Activated CD4-positive, alpha-beta T cell treated with anti-CD3 and anti-CD28 coated beads, Interleukin-2, amount 10 ng/mL, durations not matched to agents 7 days and 5 days (primary cell): ENCODE measurements around the gene GABRE. TPM values are rescaled to one million over a fixed set of nuclear protein-coding genes. Genes with fewer than 3 reads are reported as not detected.

Experiments
- CTCF ChIA-PET: fragments of 350-600 bp; sonication (Branson Sonifier 250); formaldehyde crosslinking; loops from one replicate; lab custom pipeline; 2021; ENCODE audit warnings: antibody characterized with exemption; lab: Charles Lee
- POLR2A ChIA-PET: fragments of 350-600 bp; sonication (Branson Sonifier 250); formaldehyde crosslinking; loops from one replicate; lab custom pipeline; 2021; ENCODE audit warnings: antibody characterized with exemption; lab: Charles Lee
- DNase-seq: peaks from one replicate; pipeline ENCODE4 v3.0.0-alpha.2; 2020
- H3K27ac Mint-ChIP-seq: one replicate; pipeline ENCODE4 v1.8.0; 2021; ENCODE audit warnings: mild to moderate bottlenecking, moderate library complexity, mixed read lengths
- H3K27me3 Mint-ChIP-seq: one replicate; pipeline ENCODE4 v1.8.0; 2021; ENCODE audit warnings: mixed read lengths
- H3K36me3 Mint-ChIP-seq: one replicate; pipeline ENCODE4 v1.8.0; 2021; ENCODE audit warnings: low read depth, mixed read lengths
- H3K4me1 Mint-ChIP-seq: one replicate; pipeline ENCODE4 v1.8.0; 2021; ENCODE audit warnings: mixed read lengths
- H3K4me3 Mint-ChIP-seq: one replicate; pipeline ENCODE4 v1.8.0; 2021; ENCODE audit warnings: mild to moderate bottlenecking, moderate library complexity, mixed read lengths
- H3K9me3 Mint-ChIP-seq: one replicate; pipeline ENCODE4 v1.8.0; 2021; ENCODE audit warnings: mixed read lengths
- total RNA-seq, 2 experiments: library from RNA; stranded (reverse); gene quantifications; one replicate each; pipeline ENCODE4 v1.2.3, GENCODE V29; 2021

Gene GABRE
- total RNA-seq, 2 experiments from 2014 or later, result not detected

GRCh38 chrX:151982222-151982621, 7.7 kb upstream of the GABRE start:
- H3K9me3 Mint-ChIP-seq, result no peaks in the 10 kb centered on the region
- no peaks in the 10 kb centered on the region for H3K4me1 Mint-ChIP-seq
- H3K4me3 Mint-ChIP-seq, result no peak overlapping the region
- ChIA-PET POLR2A (no interaction called here), CTCF (no interaction called here)
- H3K27me3 Mint-ChIP-seq, result no peaks in the 10 kb centered on the region
- no peak overlapping the region for H3K27ac Mint-ChIP-seq
- H3K36me3 Mint-ChIP-seq, result no peaks in the 10 kb centered on the region
- DNase-seq, result no peak

- H3K36me3 Mint-ChIP-seq, result no peaks in the 10 kb centered on the region
- CTCF ChIA-PET, result no interaction called here
- no peak for DNase-seq
- H3K4me3 Mint-ChIP-seq, result no peak overlapping the region
- POLR2A ChIA-PET, result no interaction called here
- no peaks in the 10 kb centered on the region for H3K27me3 Mint-ChIP-seq
- H3K4me1 Mint-ChIP-seq, result no peaks in the 10 kb centered on the region
- H3K27ac Mint-ChIP-seq, result no peak overlapping the region
- H3K9me3 Mint-ChIP-seq, result no peaks in the 10 kb centered on the region
These were observed 6.7 kb upstream of the GABRE start for GRCh38 chrX:151981129-151981528.

- no peaks in the 10 kb centered on the region for H3K36me3 Mint-ChIP-seq
- CTCF ChIA-PET, result interaction anchor here (0.6 kb wide), 1 partner anchor 22 kb away, joined by 3 read pairs; no protein-coding TSS in a partner anchor
- POLR2A ChIA-PET, result no interaction called here
- no peak overlapping the region for H3K4me3 Mint-ChIP-seq
- H3K4me1 Mint-ChIP-seq, result no peaks in the 10 kb centered on the region
- H3K27ac Mint-ChIP-seq, result no peak overlapping the region
- no peak for DNase-seq
- peaks cover 18% of the 10 kb centered on the region for H3K27me3 Mint-ChIP-seq
- H3K9me3 Mint-ChIP-seq, result no peaks in the 10 kb centered on the region
These were observed 3.4 kb upstream of the GABRE start for GRCh38 chrX:151977923-151978322.

- DNase-seq, result no peak
- no peaks in the 10 kb centered on the region for H3K9me3 Mint-ChIP-seq
- H3K27me3 Mint-ChIP-seq, result peaks cover 18% of the 10 kb centered on the region
- ChIA-PET POLR2A (no interaction called here), CTCF (no interaction called here)
- H3K4me1 Mint-ChIP-seq, result no peaks in the 10 kb centered on the region
- no peak overlapping the region for H3K4me3 Mint-ChIP-seq
- H3K27ac Mint-ChIP-seq, result no peak overlapping the region
- no peaks in the 10 kb centered on the region for H3K36me3 Mint-ChIP-seq
These were observed 2.5 kb upstream of the GABRE start for GRCh38 chrX:151977009-151977408.

GRCh38 chrX:151975736-151976275, 1.3 kb upstream of the GABRE start:
- Mint-ChIP-seq H3K4me3 (no peak overlapping the region), H3K9me3 (no peaks in the 10 kb centered on the region), H3K4me1 (no peaks in the 10 kb centered on the region), H3K27me3 (peaks cover 18% of the 10 kb centered on the region), H3K27ac (no peak overlapping the region), H3K36me3 (no peaks in the 10 kb centered on the region)
- ChIA-PET POLR2A (no interaction called here), CTCF (no interaction called here)
- no peak for DNase-seq

- DNase-seq, result no peak
- H3K9me3 Mint-ChIP-seq, result no peaks in the 10 kb centered on the region
- H3K4me3 Mint-ChIP-seq, result no peak overlapping the region
- ChIA-PET POLR2A (no interaction called here), CTCF (no interaction called here)
- no peak overlapping the region for H3K27ac Mint-ChIP-seq
- H3K4me1 Mint-ChIP-seq, result no peaks in the 10 kb centered on the region
- H3K36me3 Mint-ChIP-seq, result no peaks in the 10 kb centered on the region
- H3K27me3 Mint-ChIP-seq, result peaks cover 18% of the 10 kb centered on the region
These were observed 735 bp upstream of the GABRE start for GRCh38 chrX:151975228-151975593.

- no peaks in the 10 kb centered on the region for H3K4me1 Mint-ChIP-seq
- peaks cover 18% of the 10 kb centered on the region for H3K27me3 Mint-ChIP-seq
- ChIA-PET CTCF (no interaction called here), POLR2A (no interaction called here)
- no peaks in the 10 kb centered on the region for H3K9me3 Mint-ChIP-seq
- H3K27ac Mint-ChIP-seq, result no peak overlapping the region
- no peaks in the 10 kb centered on the region for H3K36me3 Mint-ChIP-seq
- DNase-seq, result no peak
- no peak overlapping the region for H3K4me3 Mint-ChIP-seq
These were observed 583 bp downstream of the GABRE start for GRCh38 chrX:151973851-151974335.

- CTCF ChIA-PET, result no interaction called here
- POLR2A ChIA-PET, result no interaction called here
- no peaks in the 10 kb centered on the region for H3K9me3 Mint-ChIP-seq
These were observed 1.3 kb downstream of the GABRE start for GRCh38 chrX:151973060-151973661.

GRCh38 chrX:151970661-151971060, 3.8 kb downstream of the GABRE start:
- Mint-ChIP-seq H3K27me3 (peaks cover 16% of the 10 kb centered on the region), H3K27ac (no peak overlapping the region), H3K4me3 (no peak overlapping the region), H3K36me3 (no peaks in the 10 kb centered on the region), H3K9me3 (no peaks in the 10 kb centered on the region), H3K4me1 (no peaks in the 10 kb centered on the region)
- CTCF ChIA-PET, result no interaction called here
- no peak for DNase-seq
- POLR2A ChIA-PET, result no interaction called here

More at GRCh38 chrX:151973060-151973661, 1.3 kb downstream of the GABRE start:
- Mint-ChIP-seq H3K4me1 (no peaks in the 10 kb centered on the region), H3K36me3 (no peaks in the 10 kb centered on the region), H3K27ac (no peak overlapping the region), H3K27me3 (peaks cover 18% of the 10 kb centered on the region), H3K4me3 (no peak overlapping the region)
- DNase-seq, result no peak

GRCh38 chrX:151970027-151970426, 4.4 kb downstream of the GABRE start:
- H3K27ac Mint-ChIP-seq, result no peak overlapping the region
- no peaks in the 10 kb centered on the region for H3K36me3 Mint-ChIP-seq
- ChIA-PET CTCF (no interaction called here), POLR2A (no interaction called here)
- H3K4me1 Mint-ChIP-seq, result no peaks in the 10 kb centered on the region
- H3K4me3 Mint-ChIP-seq, result no peak overlapping the region
- DNase-seq, result no peak
- peaks cover 10% of the 10 kb centered on the region for H3K27me3 Mint-ChIP-seq
- no peaks in the 10 kb centered on the region for H3K9me3 Mint-ChIP-seq

GRCh38 chrX:151966236-151966635, 8.2 kb downstream of the GABRE start:
- Mint-ChIP-seq H3K36me3 (no peaks in the 10 kb centered on the region), H3K9me3 (peaks cover 2% of the 10 kb centered on the region), H3K27ac (no peak overlapping the region), H3K4me3 (no peak overlapping the region), H3K4me1 (no peaks in the 10 kb centered on the region), H3K27me3 (no peaks in the 10 kb centered on the region)
- POLR2A ChIA-PET, result no interaction called here
- DNase-seq, result no peak
- CTCF ChIA-PET, result no interaction called here

GRCh38 chrX:151962034-151962433, 12.4 kb downstream of the GABRE start:
- no peaks in the 10 kb centered on the region for H3K27me3 Mint-ChIP-seq
- H3K27ac Mint-ChIP-seq, result no peak overlapping the region
- DNase-seq, result no peak
- CTCF ChIA-PET, result no interaction called here
- H3K36me3 Mint-ChIP-seq, result no peaks in the 10 kb centered on the region
- H3K9me3 Mint-ChIP-seq, result peaks cover 2% of the 10 kb centered on the region
- POLR2A ChIA-PET, result no interaction called here
- no peak overlapping the region for H3K4me3 Mint-ChIP-seq
- H3K4me1 Mint-ChIP-seq, result no peaks in the 10 kb centered on the region

GRCh38 chrX:151958101-151958500, 16.4 kb downstream of the GABRE start:
- no peaks in the 10 kb centered on the region for H3K27me3 Mint-ChIP-seq
- no peaks in the 10 kb centered on the region for H3K4me1 Mint-ChIP-seq
- DNase-seq, result no peak
- H3K4me3 Mint-ChIP-seq, result no peak overlapping the region
- POLR2A ChIA-PET, result no interaction called here
- H3K27ac Mint-ChIP-seq, result no peak overlapping the region
- no peaks in the 10 kb centered on the region for H3K36me3 Mint-ChIP-seq
- CTCF ChIA-PET, result no interaction called here
- peaks cover 2% of the 10 kb centered on the region for H3K9me3 Mint-ChIP-seq

- no peaks in the 10 kb centered on the region for H3K4me1 Mint-ChIP-seq
- H3K27ac Mint-ChIP-seq, result no peak overlapping the region
- no peak for DNase-seq
- no peaks in the 10 kb centered on the region for H3K27me3 Mint-ChIP-seq
- ChIA-PET POLR2A (no interaction called here), CTCF (no interaction called here)
- no peaks in the 10 kb centered on the region for H3K9me3 Mint-ChIP-seq
- no peaks in the 10 kb centered on the region for H3K36me3 Mint-ChIP-seq
- no peak overlapping the region for H3K4me3 Mint-ChIP-seq
These were observed 19.7 kb downstream of the GABRE start for GRCh38 chrX:151954730-151955129.
